Thyroid gland (tissue), 4 donors: ENCODE results near the gene PGP.

ENCODE experiments used
- CTCF ChIP-seq, 6 experiments: fragments of 200-600 bp in 3 of 6; fragments of 450-650 bp in 3 of 6; sonication (generic) in 3 of 6; IDR thresholded peaks; one replicate each; pipeline ENCODE4 v1.5.1; 2016 to 2019; ENCODE audit warnings: antibody characterized with exemption in 6 of 6, mild to moderate bottlenecking in 2 of 6, inconsistent platforms in 1 of 6, moderate library complexity in 1 of 6
- POLR2A ChIP-seq, 2 donors: fragments of 450-650 bp; IDR thresholded peaks; one replicate each; pipeline ENCODE4 v1.6.1; 2017; ENCODE audit warnings: antibody characterized with exemption in 2 of 2, mild to moderate bottlenecking in 2 of 2, moderate library complexity in 1 of 2

- TF ChIP-seq CTCF (IDR thresholded peaks at IDR 0.05), result no peak
- TF ChIP-seq POLR2A (IDR thresholded peaks at IDR 0.05), result no peak
Measured at GRCh38 chr16:2177101-2177500, 37.5 kb downstream of the PGP start.
